HG03342 (cell line): Measurements from ENCODE around the gene NRXN2.
"Not testable (repeated sequence)": the region's sequence is repeated elsewhere in the genome, so short reads cannot be mapped to it uniquely, and the experiment has no call there.

Experiments
- ATAC-seq: cut with Tn5 transposase; IDR thresholded peaks from one replicate; pipeline ENCODE4 v1.9.1; 2021; ENCODE audit warnings: mild to moderate bottlenecking, moderate library complexity; ENCODE audit not compliant: unreplicated experiment

NRXN2 gene

DNA sequence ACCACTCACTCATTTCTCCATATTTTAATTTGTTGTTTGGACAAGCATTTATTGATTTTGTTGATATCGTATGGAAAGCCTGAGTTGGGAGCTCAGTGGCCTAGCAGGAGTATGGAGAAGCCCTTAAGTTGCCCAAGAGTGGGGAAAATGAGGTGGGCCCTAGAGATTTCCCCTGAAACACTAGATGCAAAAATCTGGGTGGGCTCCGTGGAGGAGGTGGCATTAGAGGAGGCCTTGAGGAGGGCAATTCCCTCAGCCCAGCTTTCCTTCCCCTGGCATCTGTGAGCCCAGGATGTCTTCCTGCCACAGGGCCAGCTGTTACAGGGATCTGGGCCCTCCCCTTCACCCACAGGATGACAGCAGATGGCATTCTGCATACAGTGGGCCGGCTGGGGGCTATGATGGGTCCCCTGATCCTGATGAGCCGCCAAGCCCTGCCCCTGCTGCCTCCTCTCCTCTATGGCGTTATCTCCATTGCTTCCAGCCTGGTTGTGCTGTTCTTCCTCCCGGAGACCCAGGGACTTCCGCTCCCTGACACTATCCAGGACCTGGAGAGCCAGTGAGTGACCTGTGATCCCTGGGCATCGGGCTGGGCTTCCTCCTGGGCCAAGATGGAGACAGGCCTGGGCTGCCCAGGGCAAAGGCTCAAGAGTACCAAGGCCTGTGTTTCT lies 153.6 kb downstream of the NRXN2 start:
- ATAC-seq: no peak

DNA sequence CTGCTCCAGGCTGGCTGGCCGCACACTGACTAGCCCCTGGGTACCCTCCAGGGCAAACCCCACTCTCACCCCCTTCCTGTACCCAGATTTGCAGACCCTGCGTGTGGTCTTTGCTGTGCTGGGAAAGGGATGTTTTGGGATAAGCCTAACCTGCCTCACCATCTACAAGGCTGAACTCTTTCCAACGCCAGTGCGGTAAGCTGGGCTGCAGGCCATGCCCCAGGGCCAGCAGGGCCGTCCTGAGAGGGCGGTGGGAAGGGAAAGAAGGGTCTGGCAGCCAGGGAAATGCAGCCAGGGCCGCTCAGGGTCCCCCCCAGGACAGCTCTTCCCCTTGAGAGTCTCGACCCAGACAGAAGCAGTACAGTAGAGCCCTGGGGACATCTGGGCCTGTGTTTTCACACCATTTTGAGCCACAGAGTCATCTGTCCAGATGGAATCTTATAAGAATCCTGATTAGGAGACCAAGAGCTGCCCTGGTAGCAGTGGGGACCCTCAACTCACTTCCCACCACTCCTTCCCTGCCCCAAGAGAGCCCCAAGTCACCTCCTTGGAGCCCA lies 154.3 kb downstream of the NRXN2 start:
- no peak for ATAC-seq

DNA sequence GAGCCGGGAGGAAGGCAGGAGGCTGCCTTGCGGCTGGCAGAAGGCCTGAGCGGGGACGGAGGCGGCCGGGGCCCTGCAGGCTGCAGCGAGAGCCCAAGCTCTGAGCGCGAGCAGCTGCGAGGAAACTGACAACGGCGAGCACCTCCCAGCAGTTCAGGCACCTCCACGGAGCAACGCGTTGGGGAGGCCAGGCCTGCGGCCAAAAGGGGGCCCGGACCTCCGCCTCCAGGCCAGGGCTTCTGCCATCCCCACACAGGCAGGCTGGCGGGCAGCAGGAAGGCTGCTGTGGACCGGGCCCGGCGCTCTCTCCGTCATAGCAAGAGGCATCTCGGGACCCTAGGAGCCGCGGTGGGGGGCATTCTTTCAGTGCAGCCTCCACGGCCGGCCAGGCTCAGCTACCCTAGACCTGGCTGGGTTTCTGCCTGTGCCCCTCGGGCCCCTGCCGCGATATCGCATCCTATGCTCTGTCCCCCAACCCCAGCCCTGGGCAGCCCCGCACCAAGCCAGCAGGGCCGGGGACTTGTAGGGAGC lies 154.9 kb downstream of the NRXN2 start:
- no peak for ATAC-seq

DNA sequence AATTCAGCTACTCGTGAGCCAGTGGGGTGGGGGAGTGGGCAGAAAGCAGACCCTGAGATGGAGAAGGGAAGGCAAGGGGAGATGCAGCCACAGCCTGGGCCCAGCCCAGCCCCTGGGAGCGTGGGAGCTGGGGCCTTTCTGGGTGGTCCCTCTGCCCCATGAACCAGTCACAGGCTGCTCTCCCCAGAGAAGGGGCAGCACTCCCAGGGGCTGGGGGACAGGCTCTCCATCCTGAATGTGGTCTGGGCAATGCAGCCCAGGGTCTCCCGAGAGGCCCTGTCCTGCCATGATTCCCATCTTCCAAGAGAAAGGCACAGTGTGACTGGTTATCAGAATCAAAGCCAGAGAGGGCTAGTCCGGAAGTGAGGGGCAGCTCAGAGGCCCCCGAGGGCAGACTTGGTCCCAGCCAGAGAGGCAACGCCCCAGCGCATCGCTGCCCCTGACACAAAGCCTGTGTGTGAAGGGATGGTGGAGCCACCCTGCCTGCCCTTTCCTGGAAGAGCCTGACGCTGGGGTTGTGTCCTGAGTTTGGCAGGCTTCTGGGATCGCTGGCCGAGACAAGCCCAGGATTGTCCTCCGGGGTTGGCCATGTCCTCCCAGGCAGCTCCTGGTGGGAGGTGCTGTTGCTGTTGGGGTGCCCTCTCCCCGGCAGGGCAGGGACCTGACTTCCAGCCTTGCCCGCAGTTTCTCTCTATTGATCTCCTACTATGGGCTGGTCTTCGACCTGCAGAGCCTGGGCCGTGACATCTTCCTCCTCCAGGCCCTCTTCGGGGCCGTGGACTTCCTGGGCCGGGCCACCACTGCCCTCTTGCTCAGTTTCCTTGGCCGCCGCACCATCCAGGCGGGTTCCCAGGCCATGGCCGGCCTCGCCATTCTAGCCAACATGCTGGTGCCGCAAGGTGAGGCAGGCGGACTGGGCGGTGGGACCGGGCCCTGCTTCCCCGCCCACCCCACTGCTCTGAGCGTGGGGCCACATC lies 155.8 kb downstream of the NRXN2 start:
- ATAC-seq: no peak

DNA sequence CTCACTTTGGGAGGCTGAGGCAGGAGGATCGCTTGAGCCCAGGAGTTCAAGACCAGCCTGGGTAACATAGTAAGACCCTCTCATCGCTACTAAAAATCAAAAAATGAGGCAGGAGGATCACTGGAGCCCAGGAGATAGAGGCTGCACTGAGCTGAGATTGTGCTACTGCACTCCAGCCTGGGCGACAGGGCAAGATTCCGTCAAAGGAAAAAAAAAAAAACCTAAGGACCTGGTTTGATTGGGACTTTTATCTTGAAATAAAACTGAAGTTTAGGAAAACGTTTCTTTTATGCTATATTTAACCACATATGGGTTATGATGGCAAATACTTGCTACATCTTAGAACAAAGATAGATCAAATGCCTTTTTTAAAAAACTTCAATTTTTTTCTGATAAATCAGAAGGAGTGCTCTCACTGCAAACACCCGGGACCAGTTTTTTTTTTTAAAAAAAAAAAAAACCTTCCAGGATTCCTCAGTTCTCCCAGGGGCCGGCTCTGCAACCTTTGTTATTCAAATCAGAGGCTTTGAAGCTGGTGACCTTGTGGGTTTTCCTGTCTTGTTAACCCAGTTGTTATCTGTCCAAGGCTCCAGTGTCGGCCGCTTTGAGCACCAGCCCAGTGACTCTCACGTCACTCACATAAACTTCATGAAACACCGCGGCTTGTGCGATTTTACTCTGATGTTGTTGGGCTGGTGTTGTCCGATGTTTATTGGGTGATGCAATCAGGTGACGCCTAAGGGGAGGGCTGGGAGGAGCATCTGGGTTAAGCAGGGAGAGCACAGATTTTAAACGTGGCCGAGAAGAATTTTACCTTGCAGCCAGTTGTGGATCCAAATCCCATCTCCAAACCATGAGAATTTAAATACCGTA lies 156.7 kb downstream of the NRXN2 start:
- ATAC-seq: no peak

DNA sequence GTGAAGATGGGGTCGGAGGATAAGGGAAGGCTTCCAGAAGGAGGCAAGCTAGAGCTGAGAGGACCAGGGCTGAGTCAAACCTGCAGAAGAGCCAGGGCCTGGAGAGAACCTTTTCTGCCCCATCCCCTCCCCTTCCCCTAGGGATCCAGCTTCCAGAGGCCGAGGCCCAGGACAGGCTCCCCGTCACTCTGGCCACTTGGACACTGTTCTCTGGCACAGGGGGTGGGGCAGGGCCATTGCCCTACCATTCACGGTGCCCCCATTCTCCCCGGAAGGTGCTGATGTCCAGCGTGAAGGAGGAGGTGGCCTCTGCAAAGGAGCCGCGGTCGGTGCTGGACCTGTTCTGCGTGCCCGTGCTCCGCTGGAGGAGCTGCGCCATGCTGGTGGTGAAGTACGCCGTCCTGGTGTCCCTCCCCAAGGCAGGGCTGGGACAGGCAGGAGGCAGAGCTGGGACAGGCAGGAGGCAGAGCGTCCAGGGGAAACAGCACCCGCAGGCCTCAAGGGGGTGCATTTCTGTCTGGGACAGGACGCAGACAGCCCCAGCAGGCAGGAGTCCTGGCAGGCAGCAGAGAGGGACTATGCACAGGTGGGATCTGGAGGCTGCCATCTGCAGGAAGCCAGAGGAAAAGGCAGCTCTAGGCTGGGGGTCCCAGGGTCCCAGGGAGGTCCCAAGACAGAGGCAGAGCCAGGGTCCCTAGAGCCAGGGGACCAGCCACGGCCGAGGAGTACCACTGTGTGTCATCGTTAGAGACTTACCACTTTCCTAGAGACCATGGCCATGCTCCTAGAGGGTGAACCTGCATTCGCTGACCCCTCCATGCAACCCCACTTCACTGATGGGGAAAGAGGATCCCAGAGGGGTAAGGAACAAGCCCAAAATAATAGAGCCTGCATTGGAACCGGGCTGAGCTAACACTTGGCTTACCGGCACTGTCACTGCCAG lies 157.8 kb downstream of the NRXN2 start:
- no peak for ATAC-seq

DNA sequence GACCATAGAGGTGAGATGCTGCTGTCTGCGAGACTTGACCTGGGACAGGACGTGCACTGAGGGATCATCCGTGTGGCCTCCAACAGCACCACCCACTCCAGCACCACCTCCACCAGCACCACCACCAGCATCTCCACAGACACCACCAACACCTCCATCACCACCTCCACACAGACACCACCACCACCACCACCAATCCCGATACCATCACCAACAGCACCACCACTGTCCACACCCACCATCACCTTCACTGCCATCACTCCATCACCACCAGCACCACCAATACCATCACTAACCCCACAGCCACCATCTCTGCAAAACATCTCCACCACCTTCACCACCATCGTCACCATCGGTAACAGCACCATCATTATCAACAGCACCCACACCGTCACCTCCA lies 158.6 kb downstream of the NRXN2 start:
- no peak for ATAC-seq

DNA sequence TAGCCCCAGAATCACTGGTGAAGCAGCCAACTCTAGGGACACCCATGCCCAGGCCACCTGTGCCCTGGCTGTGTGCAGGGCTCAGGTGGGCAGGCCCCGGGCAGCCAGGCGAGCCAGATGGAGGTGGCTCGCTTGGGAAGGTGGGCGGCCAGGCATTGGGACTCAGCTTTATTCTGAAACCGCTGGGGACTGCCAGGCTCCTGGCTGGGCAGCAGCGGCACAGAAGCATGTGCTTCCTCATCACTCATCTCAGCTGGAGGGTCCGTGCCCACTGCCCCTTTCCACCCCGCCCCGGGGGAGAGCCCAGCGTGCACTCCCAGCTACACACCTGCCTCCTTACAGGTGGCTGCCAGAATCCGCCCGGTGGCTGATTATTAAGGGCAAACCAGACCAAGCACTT lies 159.0 kb downstream of the NRXN2 start:
- ATAC-seq: no peak

DNA sequence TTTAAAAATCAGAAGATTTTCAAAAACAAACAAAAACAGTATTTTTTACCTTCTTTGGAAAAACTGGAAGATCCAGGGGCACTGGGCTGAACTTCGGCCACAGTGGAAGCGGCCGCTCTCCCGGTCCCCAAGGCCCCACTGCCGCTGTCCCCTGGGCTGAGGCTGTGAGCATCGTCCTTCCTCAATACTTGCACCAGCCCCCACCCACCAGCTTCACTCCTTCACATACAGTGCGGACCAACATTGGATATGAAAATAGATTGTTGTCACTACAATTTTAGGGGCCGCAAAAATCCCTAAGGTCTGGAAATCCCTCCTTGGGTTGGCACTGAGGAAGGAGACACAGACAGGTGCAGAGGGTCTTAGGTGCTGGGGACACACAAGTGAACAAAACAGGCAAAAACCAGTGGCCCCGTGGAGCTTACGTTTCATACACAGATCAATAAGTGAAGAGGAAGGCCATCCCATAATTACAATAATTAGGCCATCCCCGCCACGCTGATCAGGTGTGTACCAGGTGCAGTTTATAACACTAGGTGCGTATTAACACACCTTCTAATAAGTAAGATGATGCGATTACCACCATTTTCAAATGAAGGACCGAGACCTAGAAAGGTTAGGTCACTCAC lies 160.2 kb downstream of the NRXN2 start:
- no peak for ATAC-seq

DNA sequence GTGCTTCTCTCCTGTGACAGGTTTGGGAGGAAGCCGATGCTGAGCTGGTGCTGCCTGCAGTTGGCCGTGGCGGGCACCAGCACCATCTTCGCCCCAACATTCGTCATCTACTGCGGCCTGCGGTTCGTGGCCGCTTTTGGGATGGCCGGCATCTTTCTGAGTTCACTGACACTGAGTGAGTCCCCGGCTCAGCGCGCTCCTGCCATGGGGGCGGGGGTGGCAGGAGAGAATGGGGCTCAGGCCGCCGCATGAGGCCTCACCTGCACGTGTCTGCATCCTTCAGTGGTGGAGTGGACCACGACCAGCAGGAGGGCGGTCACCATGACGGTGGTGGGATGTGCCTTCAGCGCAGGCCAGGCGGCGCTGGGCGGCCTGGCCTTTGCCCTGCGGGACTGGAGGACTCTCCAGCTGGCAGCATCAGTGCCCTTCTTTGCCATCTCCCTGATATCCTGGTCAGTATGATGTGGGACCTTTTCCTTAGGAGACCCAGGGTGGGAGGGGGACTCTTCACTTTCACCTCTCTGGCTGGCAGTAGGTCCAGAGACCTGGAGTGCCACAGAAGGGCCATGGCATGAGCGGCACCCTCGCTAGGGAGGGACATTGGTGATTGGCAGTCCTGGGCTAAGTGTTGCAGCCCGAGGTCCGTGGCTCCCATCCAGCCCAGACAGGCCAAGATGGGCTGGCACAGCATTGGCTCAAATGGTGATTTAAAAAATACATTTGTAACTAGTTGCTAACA lies 160.8 kb downstream of the NRXN2 start:
- ATAC-seq: no peak

DNA sequence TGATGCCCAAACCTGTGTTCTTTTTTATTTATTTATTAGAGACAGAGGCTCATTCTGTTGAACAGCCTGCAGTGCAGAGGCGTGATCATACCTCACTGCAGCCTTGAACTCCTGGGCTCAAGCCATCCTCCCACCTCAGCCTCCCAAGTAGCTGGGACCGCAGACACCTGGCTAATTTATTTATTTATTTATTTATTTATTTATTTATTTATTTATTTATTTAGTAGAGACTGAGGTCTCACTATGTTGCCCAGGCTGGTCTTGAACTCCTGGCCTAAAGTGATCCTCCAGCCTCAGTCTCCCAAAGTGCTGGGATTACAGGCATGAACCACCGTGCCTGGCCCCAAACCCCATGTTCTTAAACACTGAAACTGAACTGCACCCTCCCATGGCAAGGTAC lies 161.6 kb downstream of the NRXN2 start:
- not testable (repeated sequence) for ATAC-seq

DNA sequence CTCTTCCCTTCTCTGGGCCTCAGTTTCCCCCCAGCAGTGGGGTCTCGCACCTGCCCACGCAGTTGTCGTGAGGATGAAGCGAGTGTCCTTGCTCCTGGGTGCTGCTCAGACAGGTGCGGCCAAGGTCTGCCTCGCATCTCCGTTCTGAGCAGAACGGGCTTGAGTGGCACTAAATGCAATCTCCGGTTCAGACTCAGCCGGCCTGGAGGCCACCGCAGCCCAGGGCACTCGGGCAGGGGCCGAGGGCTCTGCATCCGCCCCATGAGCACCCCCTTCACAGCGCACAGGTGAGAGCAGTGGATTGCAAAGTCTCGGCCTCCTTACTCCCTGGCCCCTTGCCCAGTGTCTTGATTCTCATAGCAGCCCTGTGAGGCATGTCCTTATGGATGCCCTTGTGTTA lies 162.1 kb downstream of the NRXN2 start:
- no peak for ATAC-seq

DNA sequence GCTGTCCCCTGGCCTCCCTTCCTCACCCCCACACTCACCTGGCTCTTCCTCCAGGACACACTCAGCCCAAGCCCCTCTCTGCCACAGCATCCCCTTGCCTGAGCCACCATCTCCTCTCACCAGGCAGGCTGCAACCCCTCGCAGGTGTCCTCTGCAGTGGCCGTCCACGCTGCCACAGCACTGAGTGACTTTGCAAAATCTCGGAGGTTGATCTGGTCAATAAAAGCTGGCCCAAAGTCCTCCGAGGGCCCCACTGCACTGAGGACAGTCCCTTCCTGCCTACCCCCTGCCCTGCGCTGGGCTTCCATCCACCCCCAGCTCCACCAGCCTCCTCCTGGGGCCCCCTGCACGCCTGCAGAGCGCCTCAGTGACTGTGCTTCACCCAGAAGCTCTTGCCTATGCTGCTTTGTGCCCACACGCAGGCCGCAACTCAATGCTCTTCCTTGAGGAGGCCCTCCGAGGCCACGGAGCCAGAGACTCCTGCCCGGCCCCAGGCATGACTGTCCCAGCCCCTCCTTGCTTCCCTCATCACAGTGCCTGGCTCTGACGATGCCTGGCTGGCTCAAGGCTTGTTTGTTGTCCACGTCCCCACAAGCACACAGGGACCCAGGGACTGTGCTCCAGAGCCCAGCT lies 162.7 kb downstream of the NRXN2 start:
- no peak for ATAC-seq

DNA sequence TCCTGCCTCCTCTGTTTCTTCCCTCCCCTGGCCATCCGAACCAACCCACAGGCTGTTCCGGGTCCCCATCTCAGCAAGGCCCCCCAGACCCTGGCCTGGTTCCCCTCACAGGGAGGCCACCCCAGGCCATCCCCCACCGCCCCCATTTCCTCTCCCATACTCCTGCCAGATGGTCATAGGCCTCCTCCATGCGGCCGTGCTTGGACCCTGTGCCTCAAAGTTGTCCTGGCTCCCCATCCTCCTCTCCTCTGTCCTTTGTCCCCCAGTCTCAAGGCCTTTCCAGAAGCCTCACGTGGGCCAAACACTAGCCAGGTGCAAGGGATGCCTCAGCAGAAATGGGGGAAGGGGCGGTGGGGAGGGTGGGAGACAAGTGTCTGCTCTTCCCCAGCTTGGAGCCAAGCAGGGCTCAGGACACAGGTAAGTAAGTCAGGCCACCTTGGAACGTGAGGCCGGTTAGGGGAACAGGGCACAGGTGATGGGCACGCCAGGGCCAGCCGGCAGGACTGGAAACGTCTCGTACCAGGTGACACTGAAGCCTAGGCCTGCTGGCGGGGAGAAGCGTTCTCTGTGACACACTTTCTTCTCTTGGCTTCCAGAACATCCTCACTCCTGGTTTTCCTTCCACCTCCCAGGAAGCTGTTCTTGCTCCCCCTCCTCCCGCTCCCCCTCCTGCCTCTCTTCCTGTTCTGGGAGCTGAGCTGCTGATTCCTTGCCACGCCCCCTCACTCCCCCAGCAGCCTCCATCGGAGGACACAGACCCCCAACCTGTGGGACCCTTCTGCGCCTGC lies 163.5 kb downstream of the NRXN2 start:
- ATAC-seq: no peak

DNA sequence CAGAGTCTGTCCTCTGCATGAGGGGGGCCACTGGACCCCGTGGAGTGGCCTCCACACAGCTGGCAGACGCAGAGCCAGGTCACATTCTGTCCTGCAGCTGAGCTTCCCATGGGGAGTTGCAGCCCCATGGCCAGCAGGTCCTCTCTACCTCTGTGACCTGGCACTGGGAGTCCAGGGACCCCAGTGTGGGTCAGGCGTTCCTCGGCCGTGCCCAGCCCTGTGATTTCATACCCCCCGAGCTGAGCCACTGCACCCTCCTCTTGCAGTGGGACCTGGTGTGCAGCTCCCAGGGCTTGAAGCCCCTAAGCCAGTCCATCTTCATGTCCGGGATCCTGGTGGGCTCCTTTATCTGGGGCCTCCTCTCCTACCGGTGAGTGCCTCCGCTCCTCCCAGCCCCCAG lies 164.1 kb downstream of the NRXN2 start:
- ATAC-seq: no peak

DNA sequence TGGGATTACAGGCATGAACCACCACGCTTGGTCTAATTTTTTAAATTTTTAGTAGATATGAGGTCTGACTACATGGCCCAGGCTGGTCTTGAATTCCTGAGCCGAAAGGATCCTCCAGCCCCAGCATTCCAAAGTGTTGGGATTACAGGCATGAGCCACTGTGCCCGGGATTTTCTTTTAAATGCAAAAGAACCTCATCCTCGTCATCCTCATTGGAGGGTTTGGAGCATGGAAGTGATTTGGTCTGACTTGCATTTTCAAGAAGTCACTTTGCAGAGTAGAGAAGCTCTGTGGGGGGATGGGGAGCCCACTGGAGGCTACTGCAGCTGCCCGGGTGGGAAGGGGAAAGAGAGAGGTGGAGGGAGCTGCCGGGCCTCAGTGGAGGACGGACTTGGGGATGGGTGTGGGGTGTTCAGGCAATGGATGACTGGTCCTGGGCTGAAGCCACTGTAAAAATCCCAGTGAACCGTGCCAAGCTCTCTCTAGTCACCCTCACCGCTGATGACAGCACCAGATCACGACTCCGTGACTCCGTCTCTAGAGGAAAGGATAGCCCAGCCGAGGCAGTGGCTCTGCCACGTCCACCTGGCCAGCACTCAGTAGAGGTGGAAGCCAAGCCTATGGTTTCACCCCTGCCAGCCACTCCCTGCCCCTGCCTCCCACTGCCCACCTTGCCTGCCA lies 164.8 kb downstream of the NRXN2 start:
- ATAC-seq: no peak
